Suprapubic skin (tissue), 3 donors: ENCODE data around the gene MCM3.

Experiments used
- CTCF ChIP-seq, 2 donors: fragments of 200-600 bp in 1 of 2; fragments of 450-650 bp in 1 of 2; sonication (generic) in 1 of 2; IDR thresholded peaks; one replicate each; pipeline ENCODE4 v1.5.1; 2016 to 2019; ENCODE audit warnings: antibody characterized with exemption in 2 of 2, mild to moderate bottlenecking in 1 of 2, moderate library complexity in 1 of 2
- EP300 ChIP-seq: sonication (generic); formaldehyde crosslinking; IDR thresholded peaks from one replicate; pipeline ENCODE4 v1.6.1; 2017; ENCODE audit warnings: antibody characterized with exemption
- POLR2A ChIP-seq, 2 donors: fragments of 450-650 bp; IDR thresholded peaks; one replicate each; pipeline ENCODE4 v1.6.1; 2017; ENCODE audit warnings: antibody characterized with exemption in 2 of 2, mild to moderate bottlenecking in 2 of 2, moderate library complexity in 2 of 2

- TF ChIP-seq CTCF (IDR thresholded peaks at IDR 0.05) = no peak
- TF ChIP-seq EP300 = no peak
- no peak for TF ChIP-seq POLR2A (IDR thresholded peaks at IDR 0.05)
Observed at GRCh38 chr6:52300489-52300931, 16.0 kb upstream of the MCM3 start.
